SHP77 (cell line): ENCODE measurements around the gene MAPK10.
A peak's percentile ranks its signal among the peaks of the same experiment; 100 is the strongest.

Experiments used
- DNase-seq, 2 experiments: peaks; one replicate each; lab custom pipeline; 2025; lab: John Stamatoyannopoulos, UW

The MAPK10 gene

DNA sequence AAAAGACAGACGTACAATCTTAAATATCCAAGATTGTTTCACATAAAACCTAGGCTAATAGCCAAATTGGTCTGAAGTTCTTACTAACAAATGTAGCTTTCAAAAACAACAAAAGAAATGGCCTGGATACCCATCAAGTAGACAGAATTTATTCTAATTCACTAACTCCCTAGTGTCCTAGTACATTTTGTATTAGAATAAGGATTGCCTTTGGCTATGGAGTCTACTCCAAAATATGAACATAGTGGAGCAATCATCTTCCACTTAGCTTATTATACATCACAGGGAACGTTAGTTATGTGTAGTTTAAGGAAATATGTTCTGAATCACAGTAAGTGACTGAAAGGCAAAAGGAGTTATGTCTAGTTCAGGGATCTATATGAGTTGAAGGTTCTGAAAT, 81.7 kb downstream of the MAPK10 start:
- DNase-seq = no peak

GRCh38 chr4:86274642-86275041, 85.2 kb downstream of the MAPK10 start:
- no peak for DNase-seq

DNA sequence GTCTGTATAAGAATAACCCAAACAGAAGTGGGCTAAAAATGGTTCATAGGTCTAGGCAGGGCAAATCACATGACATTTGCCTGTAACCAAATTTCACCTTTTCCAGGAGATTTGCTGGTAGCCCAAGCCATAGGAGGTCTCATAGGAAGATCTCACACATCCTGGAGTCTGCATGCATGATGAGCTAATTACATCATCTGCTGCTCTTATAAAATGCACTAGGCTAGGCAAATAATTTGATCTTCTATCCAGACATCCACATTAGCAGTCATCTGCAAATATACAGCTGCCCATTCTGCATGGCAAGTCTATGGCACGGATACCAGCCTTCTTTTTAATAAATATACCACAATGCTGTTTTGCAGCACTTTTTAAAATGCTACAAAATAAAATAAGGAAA, 87.2 kb downstream of the MAPK10 start:
- no peak for DNase-seq

DNA sequence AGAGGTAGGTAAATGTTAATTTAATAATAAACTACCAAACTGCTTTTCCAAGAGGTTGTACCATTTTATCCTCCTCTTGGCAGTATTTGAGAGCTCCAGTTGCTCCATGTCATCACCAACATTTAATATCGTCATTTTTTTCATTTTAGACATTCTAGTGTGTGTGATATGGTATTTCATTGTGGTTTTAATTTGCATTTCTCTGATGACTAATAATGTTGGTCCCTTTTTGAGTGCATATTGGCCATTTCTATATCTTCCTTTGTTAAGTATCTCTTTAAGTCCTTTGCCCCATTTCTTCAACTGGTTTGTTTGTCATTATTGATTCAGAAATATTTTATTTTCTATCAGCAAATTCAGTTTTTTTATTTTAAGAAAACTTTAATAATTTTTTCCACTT, 88.8 kb downstream of the MAPK10 start:
- no peak for DNase-seq

DNA sequence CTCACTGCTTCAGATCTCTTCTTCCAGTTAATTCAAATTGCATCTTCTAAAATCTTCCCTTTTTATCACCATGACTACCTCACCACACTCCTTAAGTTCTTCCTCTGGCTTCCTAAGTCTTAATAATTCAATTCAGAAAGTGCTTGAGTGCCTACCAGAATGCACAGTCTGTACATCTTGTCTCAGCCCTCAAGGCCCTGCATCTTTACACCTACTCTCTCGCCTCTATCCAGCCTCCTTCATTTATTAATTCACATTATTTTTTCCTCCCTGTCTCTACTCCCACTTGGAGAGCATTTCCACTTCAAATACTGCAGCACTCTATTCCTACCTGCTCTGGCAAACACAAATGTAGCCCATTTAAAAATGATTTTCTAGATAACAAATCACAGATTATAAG, 90.5 kb downstream of the MAPK10 start:
- no peak for DNase-seq

DNA sequence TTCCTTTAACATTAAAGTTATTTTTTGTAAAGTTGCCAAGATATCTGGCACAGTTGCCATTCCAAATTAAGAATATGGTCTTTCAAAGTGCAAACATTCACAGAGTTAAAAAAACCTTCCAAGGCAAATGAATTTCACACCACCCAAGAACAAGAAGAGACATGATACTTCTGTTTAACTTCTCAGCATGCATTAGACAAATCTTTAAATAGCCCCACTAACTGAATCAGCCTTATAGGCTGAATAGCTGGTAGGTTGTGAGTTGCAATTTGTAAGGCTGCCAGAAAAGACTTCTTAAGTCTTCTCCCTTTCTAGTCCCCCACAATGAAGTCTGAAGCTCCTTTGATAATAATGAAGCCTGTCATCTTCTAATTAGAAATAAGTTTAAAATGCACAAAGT, 95.6 kb downstream of the MAPK10 start:
- no peak for DNase-seq

DNA sequence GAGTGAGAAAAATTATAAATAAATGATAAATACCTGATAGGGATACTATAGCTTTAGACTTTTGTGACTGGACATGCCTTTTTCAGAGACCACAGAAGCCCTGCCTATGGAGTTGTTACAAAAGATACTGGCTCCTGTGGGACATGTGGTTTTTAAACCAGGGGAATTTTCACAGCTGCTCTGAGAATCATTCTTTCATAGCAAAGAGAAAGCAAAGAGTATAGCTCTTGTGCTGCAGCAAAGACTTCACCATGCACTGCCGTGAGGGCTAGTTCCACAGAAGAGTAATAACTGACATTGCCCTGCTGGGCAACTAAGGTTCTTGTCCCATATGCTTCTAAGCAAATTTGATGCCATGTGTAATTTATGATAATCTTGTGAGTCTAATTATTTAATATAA, 98.2 kb downstream of the MAPK10 start:
- no peak for DNase-seq

DNA sequence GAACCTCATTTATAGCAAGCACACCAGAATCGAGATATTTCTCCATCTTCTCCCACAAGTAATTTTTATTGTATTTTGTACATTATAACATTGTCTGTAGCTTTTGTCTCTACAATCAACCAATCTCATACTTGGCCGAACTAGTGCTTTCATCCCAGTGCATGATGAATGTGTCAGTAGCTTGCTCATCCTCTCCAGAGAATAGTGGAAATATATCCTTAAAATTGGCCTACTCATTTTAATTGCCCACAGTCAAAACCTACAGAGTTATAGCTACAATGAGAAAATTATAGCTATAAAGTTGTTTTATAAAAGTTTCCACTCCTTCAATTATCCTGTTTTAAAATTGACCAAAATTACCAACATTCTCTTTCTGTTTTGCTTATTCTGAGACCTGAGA, 103.8 kb downstream of the MAPK10 start:
- no peak for DNase-seq

DNA sequence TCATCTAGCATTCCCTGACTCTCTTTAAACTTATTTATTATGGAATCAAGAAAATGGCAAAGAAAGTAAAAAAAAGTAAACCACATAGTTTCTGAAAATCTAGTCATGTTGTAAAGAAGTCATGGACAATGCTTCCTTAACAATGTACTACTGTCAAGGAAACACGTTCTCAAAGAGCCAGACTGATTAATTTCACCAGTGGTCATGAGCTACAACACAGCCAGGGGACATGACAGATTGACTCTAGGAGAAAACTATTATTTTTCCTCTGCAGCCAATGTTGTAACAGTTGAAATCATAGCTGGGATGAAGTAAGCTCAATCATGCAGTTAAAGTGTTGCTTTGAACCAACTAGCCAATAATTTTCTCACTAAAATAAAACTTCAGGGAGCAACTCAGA, 109.2 kb downstream of the MAPK10 start:
- DNase-seq = no peak

GRCh38 chr4:86250006-86250405, 109.8 kb downstream of the MAPK10 start:
- no peak for DNase-seq

- DNase-seq = no peak
Observed at GRCh38 chr4:86249074-86249473, 110.8 kb downstream of the MAPK10 start.

DNA sequence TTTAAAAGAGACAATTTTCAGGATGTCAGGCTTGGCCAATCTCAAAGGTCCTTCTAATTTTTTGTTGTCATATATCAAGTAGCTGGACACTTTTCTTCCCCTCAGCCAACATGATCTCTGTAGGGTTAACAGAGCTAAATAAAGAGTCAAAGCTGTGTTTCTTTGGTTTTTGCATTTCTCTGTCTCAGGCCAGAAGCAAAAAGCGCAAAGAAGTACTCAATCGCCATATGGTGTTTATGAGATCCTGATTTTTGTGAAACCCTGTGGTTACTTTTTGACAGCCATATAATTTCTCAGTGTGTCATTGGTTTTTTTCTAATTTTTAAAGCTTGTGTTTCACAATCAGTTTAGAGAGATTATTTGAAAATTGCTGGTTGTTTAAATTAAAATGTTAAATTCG, 111.9 kb downstream of the MAPK10 start:
- DNase-seq = no peak

GRCh38 chr4:86247320-86247719, 112.5 kb downstream of the MAPK10 start:
- no peak for DNase-seq

- DNase-seq = no peak
Observed at GRCh38 chr4:86243750-86244149, 116.1 kb downstream of the MAPK10 start.

GRCh38 chr4:86242677-86243076, 117.2 kb downstream of the MAPK10 start:
- no peak for DNase-seq

- no peak for DNase-seq
Observed at GRCh38 chr4:86235549-86235948, 124.3 kb downstream of the MAPK10 start.

- DNase-seq = no peak
Observed at GRCh38 chr4:86233681-86234080, 126.2 kb downstream of the MAPK10 start.

DNA sequence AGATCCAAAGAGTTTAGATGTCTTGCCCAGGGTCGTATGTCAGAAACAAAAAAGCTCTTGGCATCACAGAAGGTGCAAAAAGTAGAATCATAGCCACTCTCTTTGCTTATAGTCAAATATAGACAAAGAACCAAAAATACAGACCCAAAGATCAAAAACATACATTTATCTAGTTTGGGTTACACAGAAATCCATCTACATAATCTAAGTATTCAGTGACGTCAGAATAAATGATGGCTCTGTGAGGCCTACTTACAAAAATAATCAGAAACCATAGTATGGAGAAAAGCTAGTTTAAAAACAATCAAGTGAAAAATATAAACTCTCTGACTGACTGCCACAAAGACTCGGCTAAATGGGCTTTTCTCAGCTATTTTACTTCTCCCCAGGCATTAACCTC, 126.8 kb downstream of the MAPK10 start:
- DNase-seq = no peak

- DNase-seq = peak; percentile 37 to 40
Observed at GRCh38 chr4:86223472-86223871, 136.4 kb downstream of the MAPK10 start.

DNA sequence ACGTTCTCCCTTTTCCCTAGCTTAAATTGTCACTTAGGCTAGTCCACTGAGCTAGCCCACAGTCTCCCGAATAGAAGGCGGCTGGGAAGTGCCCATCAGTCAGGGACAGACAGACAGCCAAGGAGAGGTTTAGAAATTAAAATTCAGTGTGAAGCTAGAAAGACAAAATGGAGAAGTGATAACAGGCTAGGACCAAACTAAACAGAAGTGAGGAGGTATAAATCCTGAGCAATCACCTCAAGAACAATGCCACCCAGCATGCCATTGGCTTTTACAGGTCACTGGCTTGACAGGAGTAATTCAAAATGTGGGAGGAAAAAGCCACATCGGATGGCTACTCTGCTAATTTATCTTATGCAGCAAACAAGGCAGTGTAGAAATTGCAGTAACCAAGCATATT, 138.9 kb downstream of the MAPK10 start:
- no peak for DNase-seq

GRCh38 chr4:86220121-86220520, 139.7 kb downstream of the MAPK10 start:
- DNase-seq = no peak

- DNase-seq = peak; percentile 25 to 34
Observed at GRCh38 chr4:86218746-86219473, 140.9 kb downstream of the MAPK10 start.

- no peak for DNase-seq
Observed at GRCh38 chr4:86203176-86203575, 156.7 kb downstream of the MAPK10 start.

DNA sequence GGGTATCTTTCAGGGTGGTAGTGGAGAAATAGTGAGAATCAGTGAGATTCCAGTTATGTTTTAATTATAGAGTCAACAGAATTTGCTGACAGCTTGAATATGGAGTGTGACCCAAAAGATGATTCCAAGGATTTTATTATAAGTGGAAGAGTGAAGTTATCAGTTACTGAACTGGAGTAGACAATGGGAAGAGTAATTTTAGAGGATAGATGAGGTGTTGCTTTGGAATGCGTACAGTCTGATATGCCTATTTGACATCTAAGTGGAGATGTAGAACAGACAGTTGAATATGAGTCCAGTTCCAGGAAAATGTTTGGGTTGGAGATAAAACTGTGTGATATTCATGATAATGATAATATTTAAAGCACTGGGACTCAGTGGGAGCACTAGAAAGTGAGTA, 174.2 kb downstream of the MAPK10 start:
- no peak for DNase-seq

- DNase-seq = no peak
Observed at GRCh38 chr4:86184901-86185285, 175.0 kb downstream of the MAPK10 start.
